Neural crest cell (in vitro differentiated cells): Measurements from ENCODE around the gene KBTBD13. TPM values are rescaled to one million over a fixed set of nuclear protein-coding genes. Genes with fewer than 3 reads are reported as not detected.

Source experiments
- DNase-seq: peaks from one replicate; pipeline ENCODE4 v3.0.0; 2021; ENCODE audit warnings: low read depth, mixed read lengths, low spot score
- H3K27ac Mint-ChIP-seq: one replicate; pipeline ENCODE4 v1.8.0; 2021; ENCODE audit warnings: mild to moderate bottlenecking, mixed read lengths; ENCODE audit not compliant: unreplicated experiment
- H3K27me3 Mint-ChIP-seq: 2 replicates; pipeline ENCODE4 v1.8.0; 2021; ENCODE audit warnings: low read depth, mild to moderate bottlenecking, mixed read lengths
- H3K36me3 Mint-ChIP-seq: 2 replicates; pipeline ENCODE4 v1.8.0; 2021; ENCODE audit warnings: low read depth, mild to moderate bottlenecking, mixed read lengths
- H3K4me1 Mint-ChIP-seq: 2 replicates; pipeline ENCODE4 v1.8.0; 2021; ENCODE audit warnings: mixed read lengths
- H3K4me3 Mint-ChIP-seq: one replicate; pipeline ENCODE4 v1.8.0; 2021; ENCODE audit warnings: mild to moderate bottlenecking, mixed read lengths
- H3K9me3 Mint-ChIP-seq: 2 replicates; pipeline ENCODE4 v1.8.0; 2021; ENCODE audit warnings: mixed read lengths
- CTCF ChIP-seq: fragments of 200-600 bp; sonication (generic); conservative IDR thresholded peaks from 2 replicates; pipeline ENCODE4 v1.5.0; 2021; ENCODE audit warnings: antibody characterized with exemption, mild to moderate bottlenecking
- total RNA-seq: library from RNA; stranded (reverse); gene quantifications from 2 replicates; pipeline ENCODE4 v1.2.1, GENCODE V29; 2021

Gene KBTBD13
- total RNA-seq, 1 donor from 2014 or later, result not detected

GRCh38 chr15:65094294-65094995 is 17.9 kb downstream of the KBTBD13 start:
- Mint-ChIP-seq H3K27me3 (no peaks in the 10 kb centered on the region), H3K9me3 (no peaks in the 10 kb centered on the region), H3K4me1 (peaks cover 4% of the 10 kb centered on the region), H3K36me3 (peaks cover 11% of the 10 kb centered on the region), H3K4me3 (no peak overlapping the region), H3K27ac (peak overlapping the region; percentile 80)
- no peak for TF ChIP-seq CTCF
- no peak for DNase-seq

GRCh38 chr15:65095011-65095746 is 18.6 kb downstream of the KBTBD13 start:
- Mint-ChIP-seq H3K4me3 (no peak overlapping the region), H3K27ac (no peak overlapping the region), H3K4me1 (peaks cover 3% of the 10 kb centered on the region), H3K27me3 (no peaks in the 10 kb centered on the region), H3K36me3 (peaks cover 11% of the 10 kb centered on the region), H3K9me3 (no peaks in the 10 kb centered on the region)
- no peak for DNase-seq
- TF ChIP-seq CTCF, result no peak

GRCh38 chr15:65095747-65096104 is 19.2 kb downstream of the KBTBD13 start:
- peaks cover 3% of the 10 kb centered on the region for H3K4me1 Mint-ChIP-seq
- no peaks in the 10 kb centered on the region for H3K27me3 Mint-ChIP-seq
- H3K36me3 Mint-ChIP-seq, result peaks cover 11% of the 10 kb centered on the region
- no peak for TF ChIP-seq CTCF
- no peak overlapping the region for H3K4me3 Mint-ChIP-seq
- DNase-seq, result no peak
- H3K9me3 Mint-ChIP-seq, result no peaks in the 10 kb centered on the region
- no peak overlapping the region for H3K27ac Mint-ChIP-seq

- no peaks in the 10 kb centered on the region for H3K9me3 Mint-ChIP-seq
- H3K4me1 Mint-ChIP-seq, result peaks cover 8% of the 10 kb centered on the region
- no peak for DNase-seq
- peaks cover 15% of the 10 kb centered on the region for H3K36me3 Mint-ChIP-seq
- no peak for TF ChIP-seq CTCF
- H3K27ac Mint-ChIP-seq, result no peak overlapping the region
- no peak overlapping the region for H3K4me3 Mint-ChIP-seq
- no peaks in the 10 kb centered on the region for H3K27me3 Mint-ChIP-seq
Measured at GRCh38 chr15:65096481-65097385, 20.2 kb downstream of the KBTBD13 start.

- TF ChIP-seq CTCF, result no peak
- Mint-ChIP-seq H3K4me3 (no peak overlapping the region), H3K36me3 (peaks cover 15% of the 10 kb centered on the region), H3K4me1 (peaks cover 9% of the 10 kb centered on the region), H3K27me3 (no peaks in the 10 kb centered on the region), H3K9me3 (no peaks in the 10 kb centered on the region), H3K27ac (no peak overlapping the region)
- no peak for DNase-seq
Measured at GRCh38 chr15:65097651-65098263, 21.2 kb downstream of the KBTBD13 start.
